H1 (cell line): ENCODE data around the gene PUS3. TPM values are rescaled to one million over a fixed set of nuclear protein-coding genes. Genes with fewer than 3 reads are reported as not detected.

Experiments
- CTCF ChIA-PET: fragments of 300-600 bp; sonication (Branson Sonifier 250); formaldehyde crosslinking; loops from one replicate; lab custom pipeline; 2021; ENCODE audit not compliant: partially characterized antibody; lab: Charles Lee
- POLR2A ChIA-PET: fragments of 300-600 bp; sonication (Branson Sonifier 250); formaldehyde crosslinking; loops from one replicate; lab custom pipeline; 2021; ENCODE audit warnings: inconsistent platforms; ENCODE audit not compliant: partially characterized antibody; lab: Charles Lee
- DNase-seq, 2 experiments: peaks; one replicate each; pipeline versions ENCODE4 v3.0.0 to v3.0.0-alpha.2; 2010 to 2022; ENCODE audit warnings: low spot score in 2 of 2, low read depth in 1 of 2, mixed read lengths in 1 of 2
- FAIRE-seq: peaks from 2 replicates; lab custom pipeline; 2011; peaks lifted over from hg19 to GRCh38; lab: Jason Lieb, UNC
- H2AFZ ChIP-seq: 2 replicates; pipeline ENCODE4 v1.8.1; 2012; ENCODE audit warnings: low read length, inconsistent platforms
- H2AK5ac ChIP-seq: 2 replicates; pipeline ENCODE4 v1.6.1; 2013; ENCODE audit warnings: low read depth, low read length
- H2BK120ac ChIP-seq: replicated peaks from 2 replicates; pipeline ENCODE3; 2013; ENCODE audit warnings: low read depth, low read length, inconsistent platforms
- H2BK12ac ChIP-seq: 2 replicates; pipeline ENCODE4 v1.6.1; 2013; ENCODE audit warnings: low read depth, low read length
- H2BK15ac ChIP-seq: 2 replicates; pipeline ENCODE4 v1.6.1; 2013; ENCODE audit warnings: low read length
- H2BK20ac ChIP-seq: 2 replicates; pipeline ENCODE4 v1.6.1; 2013; ENCODE audit warnings: low read length
- H2BK5ac ChIP-seq: 2 replicates; pipeline ENCODE4 v1.6.1; 2013; ENCODE audit warnings: low read depth, low read length
- H3K14ac ChIP-seq: 2 replicates; pipeline ENCODE4 v1.6.1; 2013; ENCODE audit warnings: inconsistent platforms; ENCODE audit not compliant: insufficient read length
- H3K18ac ChIP-seq: 2 replicates; pipeline ENCODE4 v1.6.1; 2013; ENCODE audit warnings: low read length; ENCODE audit errors: extremely low read depth
- H3K23ac ChIP-seq: 2 replicates; pipeline ENCODE4 v1.6.1; 2013; ENCODE audit warnings: inconsistent platforms; ENCODE audit not compliant: insufficient read length
- H3K23me2 ChIP-seq: 2 replicates; pipeline ENCODE4 v1.6.1; 2013; ENCODE audit warnings: low read depth, low read length
- H3K27ac ChIP-seq: 2 replicates; pipeline ENCODE4 v1.6.1; 2011; ENCODE audit warnings: low read depth, low read length, inconsistent platforms
- H3K27me3 ChIP-seq, 4 experiments: replicated peaks in 1 of 4; 1 replicate in 1 of 4; 2 replicates in 3 of 4; pipeline versions ENCODE4 v1.6.1 to v1.8.1; 2011 to 2013; ENCODE audit warnings: low read length in 3 of 4, mild to moderate bottlenecking in 3 of 4, inconsistent platforms in 2 of 4, mixed read lengths in 2 of 4, moderate library complexity in 1 of 4; ENCODE audit not compliant: control insufficient read depth in 3 of 4, insufficient read depth in 3 of 4; ENCODE audit errors: extremely low read depth in 1 of 4
- H3K36me3 ChIP-seq, 4 experiments: 2 replicates each; pipeline versions ENCODE4 v1.6.1 to v1.8.1; 2011 to 2013; ENCODE audit warnings: mild to moderate bottlenecking in 4 of 4, low read length in 3 of 4, moderate library complexity in 2 of 4, control low read depth in 1 of 4, inconsistent platforms in 1 of 4; ENCODE audit not compliant: insufficient read depth in 4 of 4, control insufficient read depth in 2 of 4
- H3K4ac ChIP-seq: replicated peaks from 2 replicates; pipeline ENCODE3; 2013; ENCODE audit warnings: low read length, low read depth, mixed read lengths, inconsistent platforms; ENCODE audit not compliant: insufficient read length
- H3K4me1 ChIP-seq, 4 experiments: replicated peaks in 1 of 4; 1 replicate in 1 of 4; 2 replicates in 3 of 4; pipeline versions ENCODE4 v1.6.1 to v1.8.1; 2011 to 2013; ENCODE audit warnings: low read length in 3 of 4, inconsistent platforms in 2 of 4, mixed read lengths in 1 of 4; ENCODE audit not compliant: insufficient read depth in 4 of 4, control insufficient read depth in 3 of 4
- H3K4me2 ChIP-seq, 2 experiments: 2 replicates each; pipeline versions ENCODE4 v1.6.1 to v1.8.1; 2011 to 2013; ENCODE audit warnings: low read depth in 2 of 2, low read length in 2 of 2, control low read depth in 1 of 2, inconsistent platforms in 1 of 2, mild to moderate bottlenecking in 1 of 2; ENCODE audit not compliant: insufficient read depth in 1 of 2
- H3K4me3 ChIP-seq, 4 experiments: fragments of 200-600, 300-600 bp in 1 of 4; sonication (generic), shearing (Covaris generic), sonication (Bioruptor Twin) in 1 of 4; 2 replicates each; pipeline versions ENCODE4 v1.5.1 to v1.8.1; 2011 to 2016; ENCODE audit warnings: low read length in 4 of 4, low read depth in 3 of 4, control low read depth in 2 of 4, inconsistent platforms in 2 of 4, mild to moderate bottlenecking in 2 of 4, mixed read lengths in 1 of 4, moderate library complexity in 1 of 4; ENCODE audit not compliant: insufficient read depth in 2 of 4; ENCODE audit errors: extremely low read depth in 1 of 4
- H3K56ac ChIP-seq: replicated peaks from 2 replicates; pipeline ENCODE3; 2013; ENCODE audit warnings: low read depth, mild to moderate bottlenecking, mixed read lengths, low read length, inconsistent platforms; ENCODE audit not compliant: insufficient read length
- H3K79me1 ChIP-seq: 2 replicates; pipeline ENCODE4 v1.6.1; 2013; ENCODE audit warnings: low read depth, low read length, control low read depth
- H3K79me2 ChIP-seq, 2 experiments: 2 replicates each; pipeline versions ENCODE4 v1.6.1 to v1.8.1; 2012 to 2013; ENCODE audit warnings: low read length in 2 of 2, mild to moderate bottlenecking in 2 of 2, inconsistent platforms in 1 of 2; ENCODE audit not compliant: insufficient read depth in 2 of 2, control insufficient read depth in 1 of 2
- H3K9ac ChIP-seq, 4 experiments: replicated peaks in 1 of 4; 1 replicate in 1 of 4; 2 replicates in 3 of 4; pipeline versions ENCODE4 v1.6.1 to v1.8.1; 2011 to 2013; ENCODE audit warnings: low read depth in 3 of 4, low read length in 3 of 4, control low read depth in 2 of 4, mild to moderate bottlenecking in 2 of 4, moderate library complexity in 2 of 4, inconsistent platforms in 1 of 4; ENCODE audit errors: extremely low read depth in 1 of 4
- H3K9me3 ChIP-seq, 2 experiments: 2 replicates each; pipeline versions ENCODE4 v1.6.1 to v1.8.1; 2012 to 2013; ENCODE audit warnings: mild to moderate bottlenecking in 2 of 2, moderate library complexity in 2 of 2, control low read depth in 1 of 2, inconsistent platforms in 1 of 2, low read depth in 1 of 2, low read length in 1 of 2, mixed read lengths in 1 of 2; ENCODE audit not compliant: insufficient read depth in 2 of 2
- H4K20me1 ChIP-seq, 2 experiments: replicated peaks in 1 of 2; 2 replicates each; pipeline versions ENCODE3 to v1.8.1; 2011 to 2013; ENCODE audit warnings: inconsistent platforms in 2 of 2, low read length in 2 of 2, mild to moderate bottlenecking in 1 of 2; ENCODE audit not compliant: insufficient read depth in 2 of 2, control insufficient read depth in 1 of 2
- H4K5ac ChIP-seq: 2 replicates; pipeline ENCODE4 v1.6.1; 2013; ENCODE audit warnings: low read length, low read depth, mixed read lengths, inconsistent platforms; ENCODE audit not compliant: insufficient read length
- H4K8ac ChIP-seq: 2 replicates; pipeline ENCODE4 v1.8.0; 2013; ENCODE audit warnings: mild to moderate bottlenecking, moderate library complexity, low read length, inconsistent platforms; ENCODE audit not compliant: insufficient read depth; ENCODE audit errors: extremely low read depth
- H4K91ac ChIP-seq: replicated peaks from 2 replicates; pipeline ENCODE3; 2013; ENCODE audit warnings: low read length, mixed read lengths, inconsistent platforms; ENCODE audit not compliant: insufficient read length
- CEBPB ChIP-seq: IDR thresholded peaks from 2 replicates; pipeline ENCODE4 v1.6.1; 2012; ENCODE audit warnings: low read depth, low read length
- POU5F1 ChIP-seq: IDR thresholded peaks from 2 replicates; pipeline ENCODE4 v1.6.1; 2011; ENCODE audit warnings: low read depth, mild to moderate bottlenecking, low read length, moderate library complexity
- WGBS, 2 experiments: shearing (Covaris generic) in 1 of 2; methylation state at CpG; one replicate each; pipeline versions ENCODE4 v1.1.6 to v1.1.7; 2013 to 2015; ENCODE audit warnings: low lambda C conversion rate in 2 of 2, mixed read lengths in 2 of 2, inconsistent platforms in 1 of 2, low coverage in 1 of 2, missing lambda C conversion rate in 1 of 2; ENCODE audit not compliant: insufficient replicate concordance in 2 of 2, insufficient coverage in 1 of 2, insufficient read length in 1 of 2; ENCODE audit errors: extremely low coverage in 1 of 2, missing lambda C conversion rate in 1 of 2; 5-methylcytosine and 5-hydroxymethylcytosine counted together
- polyA plus RNA-seq, 7 experiments: library from polyadenylated mRNA; depleted of rRNA in 3 of 7; stranded (reverse) in 5 of 7; unstranded in 2 of 7; fragments of >200 nt in 5 of 7; fragments of 200-250 nt in 2 of 7; gene quantifications; 1 replicate in 5 of 7; 2 replicates in 1 of 7; 4 replicates in 1 of 7; pipeline versions ENCODE4 v1.2.1 to v1.2.3, GENCODE V29; 2011 to 2013; ENCODE audit warnings: missing spikeins in 2 of 7, mixed read lengths in 2 of 7
- total RNA-seq: library from RNA; stranded (reverse); fragmentation: NEBNext Ultra II Directional; extraction: Animal tissue kit (Norgen Biotek cat#: 25700); gene quantifications from 2 replicates; pipeline ENCODE4 v1.2.1, GENCODE V29; 2021

Gene PUS3
- total and polyA plus RNA-seq, 2 of the 8 experiments (the other 6 are each of a cell fraction or from before 2014, with no cell fraction given): 8.7 to 22.6 TPM

DNA sequence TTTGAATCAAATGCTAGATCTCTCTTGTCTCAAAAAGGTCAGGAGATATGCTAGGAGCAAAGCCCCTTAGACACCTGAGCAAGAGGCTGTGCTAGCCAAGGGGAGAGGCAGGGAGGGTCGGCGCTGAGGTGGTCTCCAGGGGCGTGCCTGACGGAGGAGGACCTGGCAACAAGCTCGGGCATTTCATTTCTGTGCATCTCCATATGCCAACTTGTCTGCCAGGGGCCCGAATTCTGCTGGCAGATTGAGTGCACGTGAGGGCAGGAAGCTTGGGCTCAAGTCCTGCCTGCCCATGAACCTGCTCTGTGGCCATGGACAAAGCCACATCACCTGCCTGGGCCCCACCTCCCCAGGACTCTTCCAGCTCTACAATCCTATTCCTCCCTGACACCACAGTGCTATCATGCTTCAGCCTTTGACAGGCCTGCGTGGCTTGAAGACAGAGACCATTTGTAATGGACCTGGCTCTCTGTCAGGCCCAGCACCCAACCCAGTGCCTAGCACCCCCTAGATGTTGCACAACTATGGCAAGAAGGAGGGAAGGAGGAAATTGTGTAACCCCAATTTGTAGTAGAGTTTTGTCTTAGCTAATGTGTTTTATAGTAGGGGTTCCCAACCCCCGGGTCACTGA is 26.6 kb upstream of the PUS3 start:
- DNase-seq (no peak), FAIRE-seq (no peak)
- Histone ChIP-seq H3K14ac (no peak overlapping the region), H3K4ac (no peak overlapping the region), H3K23ac (no peak overlapping the region), H2BK15ac (no peak overlapping the region), H4K5ac (no peak overlapping the region), H2BK12ac (no peak overlapping the region), H2BK120ac (no peak overlapping the region), H3K18ac (no peak overlapping the region), H3K79me1 (no peaks in the 10 kb centered on the region), H3K79me2 (no peaks in the 10 kb centered on the region), H4K91ac (no peak overlapping the region), H2AK5ac (no peak overlapping the region), H3K36me3 (no peaks in the 10 kb centered on the region), H3K9ac (no peak overlapping the region; a peak in 1 of 7 replicates), H3K27me3 (peaks cover 0 to 6% (median 2%) of the 10 kb centered on the region in 4 experiments; a peak in 2 of 7 replicates), H4K8ac (no peak overlapping the region), H3K4me1 (peaks cover 6 to 14% (median 11%) of the 10 kb centered on the region in 4 experiments), H4K20me1 (no peaks in the 10 kb centered on the region), H2BK20ac (no peak overlapping the region), H3K27ac (no peak overlapping the region), H3K56ac (no peak overlapping the region), H3K4me3 (no peak overlapping the region), H2BK5ac (no peak overlapping the region), H3K23me2 (no peaks in the 10 kb centered on the region), H3K4me2 (no peak overlapping the region), H3K9me3 (no peaks in the 10 kb centered on the region), H2AFZ (no peak overlapping the region)
- 84% methylated on average over 9 of the region's 9 CpGs; no CpG with 5 or more reads in 1 of the 2 experiments for WGBS, 2 experiments
- CTCF ChIA-PET: interaction anchor here (0.8 to 7.0 kb wide), 10 partner anchors 8 to 264 kb away, joined by 3 to 76 read pairs (median 3); partner anchors contain the start of gene VSIG10L2
- POLR2A ChIA-PET: interaction anchor here (0.9 to 1.3 kb wide), 2 partner anchors 9 to 228 kb away, joined by 3 read pairs; no protein-coding TSS in a partner anchor
- TF ChIP-seq CEBPB: peak; percentile 69
- TF ChIP-seq POU5F1: no peak
